Activated B cell treated with CpG ODN at 0.5 μM for 24 hours (primary cell): Measurements from ENCODE around the gene ATF6. TPM values are rescaled to one million over a fixed set of nuclear protein-coding genes. Genes with fewer than 3 reads are reported as not detected.

Experiments
- ATAC-seq: fragments of 200-7000 bp; cut with Tn5 transposase; one replicate; pipeline ENCODE4 v1.10.0; 2021; ENCODE audit warnings: low read depth, mild to moderate bottlenecking, moderate library complexity
- CTCF ChIA-PET: fragments of 350-600 bp; sonication (Branson Sonifier 250); formaldehyde crosslinking; loops from one replicate; lab custom pipeline; 2021; ENCODE audit warnings: antibody characterized with exemption; lab: Charles Lee
- POLR2A ChIA-PET: fragments of 350-600 bp; sonication (Branson Sonifier 250); formaldehyde crosslinking; loops from one replicate; lab custom pipeline; 2021; ENCODE audit warnings: antibody characterized with exemption; lab: Charles Lee
- DNase-seq: peaks from one replicate; pipeline ENCODE4 v3.0.0; 2022
- H3K27ac Mint-ChIP-seq: one replicate; pipeline ENCODE4 v1.8.0; 2020; ENCODE audit warnings: mixed read lengths
- H3K27me3 Mint-ChIP-seq: one replicate; pipeline ENCODE4 v1.8.0; 2021; ENCODE audit warnings: mixed read lengths
- H3K36me3 Mint-ChIP-seq: one replicate; pipeline ENCODE4 v1.8.0; 2021; ENCODE audit warnings: low read depth, mixed read lengths
- H3K4me1 Mint-ChIP-seq: one replicate; pipeline ENCODE4 v1.8.0; 2021; ENCODE audit warnings: mixed read lengths
- H3K4me3 Mint-ChIP-seq: one replicate; pipeline ENCODE4 v1.8.0; 2020; ENCODE audit warnings: mild to moderate bottlenecking, mixed read lengths
- H3K9me3 Mint-ChIP-seq: one replicate; pipeline ENCODE4 v1.8.0; 2020; ENCODE audit warnings: mixed read lengths
- CTCF ChIP-seq: fragments of 200-600 bp; IDR thresholded peaks from one replicate; pipeline ENCODE4 v1.8.0; 2022; ENCODE audit warnings: antibody characterized with exemption, mild to moderate bottlenecking
- intact Hi-C: fragments of 100-400 bp; cut with micrococcal nuclease; formaldehyde crosslinking; loops from one replicate; pipeline ENCODE4 v1.15.1; 2024
- total RNA-seq: library from RNA; stranded (reverse); gene quantifications from 2 replicates; pipeline ENCODE4 v1.2.3, GENCODE V29; 2022

Gene ATF6
- total RNA-seq, 1 donor from 2014 or later = 24.6 TPM

- ChIA-PET POLR2A (interaction anchor here (0.6 to 5.9 kb wide), 4 partner anchors 8 to 542 kb away, joined by 3 to 144 read pairs (median 6); partner anchors contain the start of gene FCRLA), CTCF (interaction anchor here (1.1 to 6.6 kb wide), 2 partner anchors 9 to 11 kb away, joined by 3 to 57 read pairs; no protein-coding TSS in a partner anchor)
- peak overlapping the region; percentile 69 for H3K27ac Mint-ChIP-seq
- peaks cover 44% of the 10 kb centered on the region for H3K4me1 Mint-ChIP-seq
- no peak for TF ChIP-seq CTCF
- no peaks in the 10 kb centered on the region for H3K36me3 Mint-ChIP-seq
- H3K9me3 Mint-ChIP-seq = no peaks in the 10 kb centered on the region
- H3K4me3 Mint-ChIP-seq = peak overlapping the region; percentile 33
- DNase-seq = no peak
- no peaks in the 10 kb centered on the region for H3K27me3 Mint-ChIP-seq
- intact Hi-C loops = no loop called here
- ATAC-seq = no peak
Observed at GRCh38 chr1:161730050-161730564, 36.0 kb upstream of the ATF6 start.

GRCh38 chr1:161731241-161731640 lies 34.9 kb upstream of the ATF6 start:
- Mint-ChIP-seq H3K27ac (no peak overlapping the region), H3K4me1 (peaks cover 38% of the 10 kb centered on the region)
- intact Hi-C loops = no loop called here

GRCh38 chr1:161731981-161732718 lies 34.0 kb upstream of the ATF6 start:
- no peak for TF ChIP-seq CTCF
- intact Hi-C loops = no loop called here
- Mint-ChIP-seq H3K27me3 (no peaks in the 10 kb centered on the region), H3K27ac (no peak overlapping the region), H3K36me3 (no peaks in the 10 kb centered on the region), H3K4me1 (peaks cover 40% of the 10 kb centered on the region), H3K4me3 (no peak overlapping the region), H3K9me3 (no peaks in the 10 kb centered on the region)
- no peak for ATAC-seq
- no peak for DNase-seq
- ChIA-PET POLR2A (interaction anchor here (1.1 to 1.2 kb wide), 2 partner anchors 13 to 25 kb away, joined by 3 to 4 read pairs; partner anchors contain the start of gene FCRLA), CTCF (interaction anchor here (1.0 to 6.6 kb wide), 2 partner anchors 7 to 9 kb away, joined by 4 to 57 read pairs; no protein-coding TSS in a partner anchor)

More at GRCh38 chr1:161731241-161731640, 34.9 kb upstream of the ATF6 start:
- Mint-ChIP-seq H3K36me3 (no peaks in the 10 kb centered on the region), H3K9me3 (no peaks in the 10 kb centered on the region), H3K4me3 (no peak overlapping the region), H3K27me3 (no peaks in the 10 kb centered on the region)
- ChIA-PET CTCF (interaction anchor here (1.1 to 6.6 kb wide), 2 partner anchors 8 to 10 kb away, joined by 3 to 57 read pairs; no protein-coding TSS in a partner anchor), POLR2A (no interaction called here)
- ATAC-seq = no peak
- DNase-seq = no peak
- TF ChIP-seq CTCF = no peak

- H3K27me3 Mint-ChIP-seq = no peaks in the 10 kb centered on the region
- DNase-seq = no peak
- intact Hi-C loops = no loop called here
- H3K27ac Mint-ChIP-seq = no peak overlapping the region
- H3K4me1 Mint-ChIP-seq = peaks cover 36% of the 10 kb centered on the region
- no peaks in the 10 kb centered on the region for H3K36me3 Mint-ChIP-seq
- H3K9me3 Mint-ChIP-seq = no peaks in the 10 kb centered on the region
- ATAC-seq = no peak
- CTCF ChIA-PET = interaction anchor here (0.6 to 1.0 kb wide), 2 partner anchors 8 kb away, joined by 3 to 4 read pairs; no protein-coding TSS in a partner anchor
- POLR2A ChIA-PET = interaction anchor here (1.1 kb wide), 1 partner anchor 26 kb away, joined by 3 read pairs; the partner anchor contains the start of gene FCRLA
- no peak for TF ChIP-seq CTCF
- H3K4me3 Mint-ChIP-seq = no peak overlapping the region
Observed at GRCh38 chr1:161733526-161733925, 32.6 kb upstream of the ATF6 start.

- Mint-ChIP-seq H3K4me3 (no peak overlapping the region), H3K36me3 (no peaks in the 10 kb centered on the region), H3K4me1 (peaks cover 36% of the 10 kb centered on the region), H3K9me3 (no peaks in the 10 kb centered on the region), H3K27ac (no peak overlapping the region), H3K27me3 (no peaks in the 10 kb centered on the region)
- intact Hi-C loops = loop anchor here (5.0 kb wide), 1 partner anchor 89 kb away; no protein-coding TSS in a partner anchor
- no peak for TF ChIP-seq CTCF
- no peak for ATAC-seq
- ChIA-PET CTCF (interaction anchor here (1.2 kb wide), 1 partner anchor 88 kb away, joined by 3 read pairs; no protein-coding TSS in a partner anchor), POLR2A (interaction anchor here (7.7 kb wide), 1 partner anchor 8 kb away, joined by 144 read pairs; no protein-coding TSS in a partner anchor)
- no peak for DNase-seq
Observed at GRCh38 chr1:161735837-161736236, 30.3 kb upstream of the ATF6 start.
